WTC11 (cell line): ENCODE measurements around the gene SMOC1.

Experiments used
- CTCF ChIP-seq: fragments of 200-600 bp; IDR thresholded peaks from 2 replicates; pipeline ENCODE4 v1.8.0; 2022; ENCODE audit warnings: antibody characterized with exemption
- E2F4 ChIP-seq: sonication (generic); formaldehyde crosslinking; IDR thresholded peaks from 2 replicates; pipeline ENCODE4 v1.8.1; 2022; ENCODE audit warnings: low read depth, mild to moderate bottlenecking, moderate library complexity, missing genetic modification reagents, borderline replicate concordance
- MLX ChIP-seq: sonication (generic); formaldehyde crosslinking; IDR thresholded peaks from 2 replicates; pipeline ENCODE4 v1.8.1; 2023; ENCODE audit warnings: mild to moderate bottlenecking, missing genetic modification reagents, moderate library complexity

GRCh38 chr14:70080076-70080475 lies 200.9 kb downstream of the SMOC1 start:
- TF ChIP-seq E2F4 (CRISPR knock-in tag) (no peak), CTCF (no peak), MLX (CRISPR knock-in tag) (no peak)
